Esophagus squamous epithelium (tissue), 5 donors: Measurements from ENCODE around the gene ASH1L. TPM values are rescaled to one million over a fixed set of nuclear protein-coding genes. Genes with fewer than 3 reads are reported as not detected.

ENCODE experiments used
- DNase-seq: peaks from one replicate; lab custom pipeline; 2025; lab: John Stamatoyannopoulos, UW
- H3K27ac ChIP-seq, 4 donors: fragments of 200-600 bp; sonication (generic); one replicate each; pipeline ENCODE4 v1.5.1; 2016 to 2019; ENCODE audit warnings: mild to moderate bottlenecking in 1 of 4
- H3K27me3 ChIP-seq, 4 donors: fragments of 200-600 bp; sonication (generic); 1 replicate in 3 of 4; 2 replicates in 1 of 4; pipeline versions ENCODE4 v1.5.1 to v1.6.0; 2017 to 2021; ENCODE audit warnings: antibody characterized with exemption in 1 of 4
- H3K36me3 ChIP-seq, 3 donors: fragments of 200-600 bp; sonication (generic); one replicate each; pipeline ENCODE4 v1.5.1; 2016 to 2019
- H3K4me1 ChIP-seq, 3 donors: fragments of 200-600 bp; sonication (generic); one replicate each; pipeline ENCODE4 v1.5.1; 2017 to 2019
- H3K4me3 ChIP-seq, 4 donors: fragments of 200-600 bp; sonication (generic); 1 replicate in 3 of 4; 2 replicates in 1 of 4; pipeline ENCODE4 v1.5.1; 2016 to 2019; ENCODE audit warnings: mild to moderate bottlenecking in 2 of 4, moderate library complexity in 1 of 4
- H3K9me3 ChIP-seq, 3 donors: fragments of 200-600 bp; sonication (generic); one replicate each; pipeline ENCODE4 v1.5.1; 2016 to 2019
- CTCF ChIP-seq, 6 experiments: fragments of 450-650 bp in 4 of 6; fragments of 200-600 bp in 2 of 6; sonication (generic) in 2 of 6; IDR thresholded peaks; one replicate each; pipeline ENCODE4 v1.5.1; 2016 to 2019; ENCODE audit warnings: antibody characterized with exemption in 6 of 6, mild to moderate bottlenecking in 4 of 6, moderate library complexity in 4 of 6
- POLR2A ChIP-seq, 4 donors: fragments of 450-650 bp; IDR thresholded peaks; one replicate each; pipeline ENCODE4 v1.6.1; 2017; ENCODE audit warnings: antibody characterized with exemption in 4 of 4, mild to moderate bottlenecking in 4 of 4, moderate library complexity in 3 of 4
- WGBS, 2 donors: methylation state at CpG; one replicate each; pipeline ENCODE4 v1.1.5; 2018; 5-methylcytosine and 5-hydroxymethylcytosine counted together
- intact Hi-C: fragments of 100-400 bp; cut with DNase I; formaldehyde crosslinking; loops from one replicate; pipeline ENCODE4 v1.15.0; 2022
- total RNA-seq, 4 donors: library from RNA; depleted of rRNA; stranded (reverse); fragments of >200 nt; gene quantifications; one replicate each; pipeline ENCODE4 v1.1.0, GENCODE V29; 2016
- donor health status: DM: yes; HTN: yes; CAD: no.

The ASH1L gene
- total RNA-seq, 4 donors from 2014 or later, result 27.6 to 57.4 (median 31.2) TPM

GRCh38 chr1:155323729-155324036, 238.9 kb downstream of the ASH1L start:
- Histone ChIP-seq H3K27ac (peak overlapping the region; percentile 96 to 99 (median 98)), H3K36me3 (peaks cover 0 to 41% (median 7%) of the 10 kb centered on the region in 3 donors), H3K9me3 (no peaks in the 10 kb centered on the region), H3K4me1 (peaks cover 35 to 58% (median 36%) of the 10 kb centered on the region in 3 donors), H3K27me3 (no peaks in the 10 kb centered on the region), H3K4me3 (peak overlapping the region; percentile 61 to 95 (median 80))
- intact Hi-C loops, result no loop called here
- DNase-seq, result peak; percentile 69
- no peak for TF ChIP-seq POLR2A (IDR thresholded peaks at IDR 0.05)
- TF ChIP-seq CTCF (IDR thresholded peaks at IDR 0.05), result no peak
- 0% methylated on average over 9 of the region's 29 CpGs for WGBS, 2 donors

DNA sequence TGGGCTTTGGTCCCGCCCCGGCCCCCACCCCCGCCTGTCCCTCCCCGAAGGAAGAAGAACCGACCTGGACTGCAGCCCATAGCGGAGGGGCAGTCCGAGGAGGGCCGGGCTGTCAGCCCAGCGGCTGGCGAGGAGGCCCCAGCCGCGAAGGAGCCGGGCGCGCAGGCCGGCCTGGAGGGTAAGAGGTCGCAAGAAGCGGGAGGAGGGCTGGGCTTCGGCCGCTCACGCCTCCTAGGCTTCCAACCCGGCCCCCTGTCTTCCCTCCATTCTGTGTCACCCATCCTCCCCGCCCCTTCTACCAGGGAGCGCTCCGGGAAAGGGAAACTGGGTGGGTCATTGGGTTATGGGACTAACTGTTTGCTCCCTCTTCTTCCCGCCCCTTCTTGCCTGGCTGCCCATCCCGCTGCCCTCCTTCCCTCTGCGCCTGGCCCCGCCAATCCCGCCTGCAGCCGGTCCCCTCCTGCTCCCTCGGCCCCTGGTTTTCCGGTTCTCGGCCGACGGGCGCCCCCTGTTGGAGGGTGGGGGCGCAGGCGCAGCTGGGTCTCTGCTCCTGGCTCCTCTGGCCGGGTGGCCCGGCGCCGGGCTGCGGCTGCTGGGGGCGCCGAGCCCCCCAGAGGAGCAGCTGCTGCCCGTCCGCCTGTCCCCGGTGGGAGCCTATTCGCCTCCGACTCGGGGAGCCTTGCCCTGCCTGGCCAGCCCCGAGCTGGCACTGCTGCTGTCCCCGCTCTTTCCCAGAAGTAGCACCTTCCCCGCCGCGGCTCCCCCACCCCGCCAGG, 239.5 kb downstream of the ASH1L start:
- H3K4me3 ChIP-seq, result peak overlapping the region; percentile 61 to 95 (median 80)
- peak overlapping the region; percentile 96 to 99 (median 98) for H3K27ac ChIP-seq
- 0% methylated on average over 9 to 13 of the region's 58 CpGs for WGBS, 2 donors
- H3K9me3 ChIP-seq, result no peaks in the 10 kb centered on the region
- no peak for DNase-seq
- intact Hi-C loops, result no loop called here
- TF ChIP-seq CTCF (IDR thresholded peaks at IDR 0.05), result peak; percentile 90 to 99 (median 96)
- peak in 1 of 4 donors; percentile 31 for TF ChIP-seq POLR2A (IDR thresholded peaks at IDR 0.05)
- no peaks in the 10 kb centered on the region for H3K27me3 ChIP-seq
- peaks cover 35 to 58% (median 36%) of the 10 kb centered on the region in 3 donors for H3K4me1 ChIP-seq
- H3K36me3 ChIP-seq, result peaks cover 0 to 41% (median 11%) of the 10 kb centered on the region in 3 donors

GRCh38 chr1:155322571-155322952, 240.0 kb downstream of the ASH1L start:
- H3K36me3 ChIP-seq, result peaks cover 0 to 41% (median 11%) of the 10 kb centered on the region in 3 donors
- H3K27me3 ChIP-seq, result no peaks in the 10 kb centered on the region
- TF ChIP-seq CTCF (IDR thresholded peaks at IDR 0.05) (no peak), POLR2A (IDR thresholded peaks at IDR 0.05) (no peak)
- intact Hi-C loops, result no loop called here
- WGBS, 2 donors, result 1 to 2% methylated on average over 15 to 19 of the region's 28 CpGs
- H3K4me1 ChIP-seq, result peaks cover 35 to 54% (median 36%) of the 10 kb centered on the region in 3 donors
- no peak for DNase-seq
- H3K9me3 ChIP-seq, result no peaks in the 10 kb centered on the region
- peak overlapping the region; percentile 96 to 99 (median 98) for H3K27ac ChIP-seq
- peak overlapping the region; percentile 61 to 95 (median 80) for H3K4me3 ChIP-seq

DNA sequence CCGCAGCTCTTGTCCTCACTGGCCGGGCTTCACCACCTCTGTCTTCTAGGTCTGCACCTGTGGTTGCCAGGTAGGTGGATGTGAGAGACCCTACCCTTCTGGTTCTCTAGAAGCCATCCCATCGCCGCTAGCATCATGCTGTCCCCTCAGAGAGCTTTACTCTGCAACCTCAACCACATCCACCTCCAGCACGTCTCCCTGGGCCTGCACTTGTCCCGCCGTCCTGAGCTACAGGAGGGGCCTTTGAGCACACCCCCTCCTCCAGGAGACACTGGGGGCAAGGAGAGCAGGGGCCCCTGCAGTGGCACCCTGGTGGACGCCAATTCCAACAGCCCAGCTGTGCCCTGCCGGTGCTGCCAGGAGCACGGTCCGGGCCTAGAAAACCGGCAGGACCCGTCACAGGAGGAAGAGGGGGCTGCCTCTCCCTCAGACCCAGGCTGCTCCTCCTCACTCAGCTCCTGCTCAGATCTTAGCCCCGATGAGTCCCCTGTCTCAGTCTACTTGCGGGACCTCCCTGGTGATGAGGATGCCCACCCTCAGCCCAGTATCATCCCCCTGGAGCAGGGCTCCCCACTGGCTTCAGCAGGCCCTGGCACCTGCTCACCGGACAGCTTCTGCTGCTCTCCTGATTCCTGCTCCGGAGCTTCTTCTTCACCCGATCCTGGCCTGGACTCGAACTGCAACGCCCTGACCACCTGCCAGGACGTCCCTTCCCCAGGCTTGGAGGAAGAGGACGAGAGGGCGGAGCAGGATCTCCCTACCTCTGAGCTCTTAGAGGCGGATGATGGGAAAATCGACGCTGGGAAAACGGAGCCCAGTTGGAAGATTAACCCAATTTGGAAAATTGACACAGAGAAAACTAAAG, 240.7 kb downstream of the ASH1L start:
- Histone ChIP-seq H3K9me3 (no peaks in the 10 kb centered on the region), H3K27me3 (no peaks in the 10 kb centered on the region), H3K27ac (peak overlapping the region; percentile 20 to 99 (median 97)), H3K4me1 (peaks cover 35 to 52% (median 36%) of the 10 kb centered on the region in 3 donors), H3K4me3 (peak overlapping the region; percentile 61 to 95 (median 80)), H3K36me3 (peaks cover 0 to 41% (median 11%) of the 10 kb centered on the region in 3 donors)
- DNase-seq, result no peak
- WGBS, 2 donors, result 39 to 61% methylated on average over 6 to 9 of the region's 27 CpGs
- TF ChIP-seq CTCF (IDR thresholded peaks at IDR 0.05) (no peak), POLR2A (IDR thresholded peaks at IDR 0.05) (no peak)
- intact Hi-C loops, result no loop called here
